Regular cardiac myocyte (primary cell): ENCODE data around the gene ASPN. TPM values are rescaled to one million over a fixed set of nuclear protein-coding genes. Genes with fewer than 3 reads are reported as not detected.

Experiments used
- total RNA-seq: library from RNA; depleted of rRNA; stranded (reverse); fragments of >200 nt; gene quantifications from 2 replicates; pipeline ENCODE4 v1.2.3, GENCODE V29; 2014

ASPN gene
- 1.3 and 7.3 TPM in 2 replicates for total RNA-seq

GRCh38 chr9:92482329-92482728, at the start of gene ASPN:
TSS of gene ASPN (minus strand) at chr9:92482506.

GRCh38 chr9:92424340-92424739, 58.0 kb downstream of the ASPN start, which contains the start of gene OMD:
TSS of gene OMD (minus strand) at chr9:92424471. CDS start at chr9:92417558, 6,913 bp downstream.

Other genes starting within 250 kb of the ASPN start
- gene IARS1, start 188.8 kb downstream of the ASPN start, total RNA-seq = 274 and 314 TPM in 2 replicates
- 23.8 and 25.1 TPM in 2 replicates for gene NOL8, start 157.2 kb downstream of the ASPN start, total RNA-seq
- gene CENPP, start 156.6 kb downstream of the ASPN start, total RNA-seq = 2.0 and 7.5 TPM in 2 replicates
- gene OGN, start 77.9 kb downstream of the ASPN start, total RNA-seq = 0.28 TPM in 1 of 2 replicates, not detected in the other
- gene OMD, start 58.0 kb downstream of the ASPN start, total RNA-seq = not detected in 2 replicates
- 2.7 and 22.6 TPM in 2 replicates for gene ECM2, start 53.5 kb upstream of the ASPN start, total RNA-seq
- gene IPPK, start 187.6 kb upstream of the ASPN start, total RNA-seq = 25.7 and 30.1 TPM in 2 replicates